NCI-H748 (cell line): ENCODE data around the gene RUFY1.
"Not testable (repeated sequence)": the region's sequence is repeated elsewhere in the genome, so short reads cannot be mapped to it uniquely, and the experiment has no call there.

Experiments
- DNase-seq: peaks from one replicate; lab custom pipeline; 2025; ENCODE audit not compliant: unreplicated experiment; lab: John Stamatoyannopoulos, UW

Gene RUFY1

GRCh38 chr5:179620293-179620692 lies 69.9 kb downstream of the RUFY1 start:
- no peak for DNase-seq

DNA sequence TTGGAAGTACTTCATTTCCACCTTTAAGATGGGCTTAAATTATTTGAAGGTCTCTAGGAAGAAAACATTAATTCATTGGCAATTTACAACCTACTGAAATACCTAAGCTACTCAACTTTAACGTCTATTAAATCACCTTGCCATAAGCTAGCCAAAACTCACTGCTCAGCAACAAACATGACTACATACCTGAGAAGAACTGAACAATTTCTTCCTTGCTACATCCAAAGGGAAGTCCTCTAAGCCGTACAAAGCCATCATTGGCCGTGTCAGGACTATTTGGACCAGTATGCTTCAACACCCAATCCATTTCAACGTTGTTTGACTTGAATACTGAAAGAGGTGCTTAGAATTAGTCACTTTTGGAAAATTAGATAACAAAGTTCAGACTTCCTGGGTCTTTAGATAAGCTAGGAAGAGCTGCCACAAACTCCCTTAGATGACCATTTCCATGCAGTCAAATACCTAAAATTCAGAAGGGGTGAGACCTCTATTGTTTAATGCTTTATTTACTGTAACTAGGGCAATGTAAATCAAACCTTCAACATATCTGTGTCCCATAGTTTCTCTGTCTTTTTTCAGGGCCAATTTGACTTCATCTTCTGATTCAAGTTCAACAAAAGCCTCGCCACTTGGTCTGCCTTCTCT lies 70.5 kb downstream of the RUFY1 start:
- DNase-seq = no peak

- peak; percentile 20 for DNase-seq
These were observed 71.3 kb downstream of the RUFY1 start for GRCh38 chr5:179621551-179622214.

DNA sequence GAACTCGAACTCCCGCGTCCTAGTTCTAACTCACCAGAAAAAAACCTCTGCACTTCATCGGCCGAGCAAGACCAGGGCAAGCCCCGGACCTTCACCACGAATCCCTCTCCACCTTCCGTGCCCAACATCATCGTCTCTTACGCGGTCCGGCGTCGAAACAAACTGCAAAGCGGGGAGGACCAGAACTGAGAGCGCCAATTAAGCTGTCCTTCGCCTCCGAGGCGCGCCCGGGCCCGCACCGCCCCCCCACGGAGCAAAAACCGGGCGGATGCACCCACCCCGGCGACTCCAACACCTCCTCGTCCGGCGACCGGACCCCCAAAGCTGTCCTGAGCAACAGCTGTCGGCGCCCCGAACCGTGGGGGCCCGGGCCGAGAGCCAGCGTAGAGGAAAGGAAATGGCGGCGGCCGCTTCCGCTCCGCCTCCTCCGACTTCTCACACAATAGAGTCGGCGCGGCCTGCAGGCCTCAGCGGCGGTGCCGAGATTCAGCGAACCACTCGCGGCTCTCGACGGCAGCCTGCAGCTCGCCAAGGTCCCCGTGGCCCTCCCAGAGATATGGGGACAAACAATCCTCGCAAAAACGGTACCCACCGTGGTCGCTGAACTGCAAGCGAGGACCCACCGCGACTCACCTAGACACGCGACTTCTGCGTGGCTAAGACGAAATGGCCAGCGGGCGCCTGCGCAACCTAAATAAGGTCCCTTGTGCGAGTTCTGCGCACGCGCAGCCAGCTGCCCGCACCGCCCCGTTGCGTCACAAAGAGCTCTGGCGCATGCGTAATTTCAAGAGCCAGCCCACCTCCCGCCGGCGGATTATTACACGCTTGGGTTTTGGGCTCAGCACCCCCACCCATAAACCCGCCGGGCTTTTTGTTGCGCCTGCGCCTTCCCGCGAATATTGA lies 72.9 kb downstream of the RUFY1 start, which contains the start of gene HNRNPH1:
HNRNPH1 (minus strand) TSS at position 669 of the 903 bp plus-strand sequence; CDS start at position 131, 538 bp downstream.
- DNase-seq = peak; percentile 99

- peak; percentile 60 for DNase-seq
These were observed 73.8 kb downstream of the RUFY1 start for GRCh38 chr5:179623906-179624741.

DNA sequence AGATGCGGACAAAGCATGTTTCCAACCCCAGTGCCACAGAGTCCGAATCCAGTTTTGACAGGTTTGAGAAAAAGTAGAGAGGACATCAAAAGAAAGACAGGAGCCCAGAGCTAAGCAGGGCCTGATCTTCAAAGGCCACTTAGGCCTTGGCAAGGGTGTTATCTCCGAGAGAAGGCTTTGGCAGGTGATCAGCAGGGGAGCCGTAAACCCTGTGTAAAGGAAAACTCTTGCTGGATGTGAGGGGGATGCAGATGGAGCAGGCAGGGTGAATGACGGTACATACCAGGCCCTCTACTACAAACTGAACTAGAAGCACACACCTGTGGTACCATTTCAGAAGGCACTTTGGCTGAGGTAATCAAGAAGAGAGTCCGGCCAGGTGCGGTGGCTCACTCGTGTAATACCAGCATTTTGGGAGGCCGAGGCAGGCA lies 74.5 kb downstream of the RUFY1 start:
- DNase-seq = peak; percentile 45

DNA sequence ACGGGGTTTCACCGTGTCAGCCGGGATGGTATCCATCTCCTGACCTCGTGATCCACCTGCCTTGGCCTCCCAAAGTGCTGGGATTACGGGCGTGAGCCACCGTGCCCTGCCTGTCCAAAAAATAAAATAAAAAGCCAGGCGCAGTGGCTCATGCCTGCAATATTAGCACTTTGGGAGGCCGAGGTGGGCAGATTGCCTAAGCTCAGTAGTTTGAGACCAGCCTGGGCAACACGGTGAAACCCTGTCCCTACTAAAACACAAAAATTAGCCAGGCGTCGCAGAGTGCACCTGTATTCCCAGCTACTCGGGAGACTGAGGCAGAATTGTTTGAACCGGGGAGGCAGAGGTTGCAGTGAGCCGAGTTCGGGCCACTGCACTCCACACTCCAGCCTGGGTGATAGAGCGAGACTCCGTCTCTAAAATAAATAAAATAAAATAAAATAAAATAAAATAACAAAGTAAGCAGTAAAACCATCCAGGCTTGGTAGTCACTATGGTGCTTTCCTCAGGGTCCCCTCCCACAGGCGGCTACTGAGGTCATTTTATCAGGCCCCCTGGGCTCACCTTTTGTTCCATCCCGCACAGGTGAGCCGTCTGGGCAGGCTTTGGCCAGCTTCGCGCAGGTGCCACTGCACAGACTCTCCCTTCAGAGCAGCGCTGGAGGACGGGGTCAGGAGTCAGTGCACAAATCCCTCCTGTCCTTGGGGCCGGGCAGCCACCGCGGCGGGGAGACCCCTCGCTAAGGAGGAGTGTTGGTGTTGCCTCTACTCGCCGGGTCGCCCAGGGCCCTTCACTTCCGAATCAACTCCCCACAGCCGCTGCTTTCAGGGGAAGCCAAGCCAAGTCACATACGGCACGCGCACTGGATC lies 83.4 kb downstream of the RUFY1 start:
- DNase-seq = not testable (repeated sequence)

- DNase-seq = not testable (repeated sequence)
These were observed 84.2 kb downstream of the RUFY1 start for GRCh38 chr5:179634370-179635172.

DNA sequence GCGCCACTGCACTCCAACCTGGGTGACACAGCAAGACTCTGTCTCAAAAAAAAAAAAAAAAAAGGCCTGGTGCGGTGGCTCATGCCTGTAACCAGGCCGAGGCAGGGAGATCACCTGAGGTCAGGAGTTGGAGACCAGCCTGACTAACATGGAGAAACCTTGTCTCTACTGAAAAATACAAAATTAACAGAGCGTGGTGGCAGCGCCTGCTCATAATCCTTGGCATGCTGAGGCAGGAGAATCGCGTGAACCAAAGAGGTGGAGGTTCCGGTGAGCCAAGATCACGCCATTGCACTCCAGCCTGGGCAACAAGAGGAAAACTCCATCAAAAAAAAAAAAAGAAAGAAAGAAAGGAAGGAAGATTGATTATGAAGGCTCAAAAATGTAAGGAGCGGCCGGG lies 88.9 kb downstream of the RUFY1 start:
- not testable (repeated sequence) for DNase-seq

- not testable (repeated sequence) for DNase-seq
These were observed 91.4 kb downstream of the RUFY1 start for GRCh38 chr5:179641745-179642144.

DNA sequence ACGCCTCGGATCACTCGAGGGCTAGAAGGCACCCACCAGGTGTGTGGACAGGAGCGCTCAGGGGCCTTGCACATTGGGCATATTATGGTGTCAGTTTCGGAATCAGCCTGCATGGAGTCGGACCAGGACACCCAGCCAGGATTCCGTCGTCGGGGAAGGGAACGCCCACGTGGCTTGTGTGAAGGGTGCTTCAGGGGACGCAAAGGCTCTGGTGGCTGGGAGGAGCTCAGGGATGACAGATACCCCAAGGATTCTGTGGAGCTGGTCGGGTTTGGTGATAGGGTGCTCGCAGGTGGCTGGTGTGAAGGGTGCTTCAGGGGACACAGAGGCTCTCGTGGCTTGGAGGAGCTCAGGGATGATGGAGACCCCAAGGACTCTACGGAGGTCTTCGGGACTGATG lies 92.3 kb downstream of the RUFY1 start:
- not testable (repeated sequence) for DNase-seq

- DNase-seq = not testable (repeated sequence)
These were observed 93.0 kb downstream of the RUFY1 start for GRCh38 chr5:179643141-179643920.

DNA sequence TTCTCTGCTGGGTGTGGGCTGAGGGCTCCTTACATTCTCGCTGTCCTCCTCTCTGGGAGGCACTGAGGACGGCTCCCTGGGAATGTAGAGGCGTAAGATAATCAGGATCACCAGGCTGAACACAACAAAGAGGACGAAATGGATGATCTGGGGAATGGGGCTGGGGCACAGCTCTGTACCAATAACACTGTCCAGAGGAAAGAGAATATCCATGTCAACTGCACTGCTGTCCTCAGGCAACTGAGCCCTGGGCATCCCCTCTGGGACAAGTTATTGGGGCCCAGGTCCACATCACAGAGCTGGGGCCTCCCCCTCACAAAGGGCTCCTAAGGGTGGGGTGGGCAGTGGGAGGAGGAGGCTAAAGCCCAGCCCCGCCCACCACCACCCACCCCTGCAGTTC lies 94.4 kb downstream of the RUFY1 start:
- not testable (repeated sequence) for DNase-seq

DNA sequence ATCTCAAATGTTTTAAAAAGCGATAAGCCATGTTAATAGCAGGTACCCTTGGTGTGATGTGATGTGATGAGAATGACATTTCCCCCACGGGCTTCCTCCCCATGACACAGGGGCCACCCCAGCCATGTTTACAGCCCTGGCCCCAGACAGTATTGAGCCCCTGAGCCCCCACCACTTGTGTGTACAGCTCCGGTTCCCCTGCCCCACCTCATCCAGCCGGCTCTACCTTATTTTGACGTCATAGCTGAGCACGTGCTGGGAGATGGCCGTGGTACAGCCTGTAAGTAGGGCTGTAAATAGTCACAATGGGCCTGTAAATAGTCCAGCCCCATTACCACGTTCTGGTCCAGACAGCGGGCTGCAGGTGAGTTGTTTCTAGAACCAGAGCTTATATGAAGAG lies 98.1 kb downstream of the RUFY1 start:
- DNase-seq = no peak

DNA sequence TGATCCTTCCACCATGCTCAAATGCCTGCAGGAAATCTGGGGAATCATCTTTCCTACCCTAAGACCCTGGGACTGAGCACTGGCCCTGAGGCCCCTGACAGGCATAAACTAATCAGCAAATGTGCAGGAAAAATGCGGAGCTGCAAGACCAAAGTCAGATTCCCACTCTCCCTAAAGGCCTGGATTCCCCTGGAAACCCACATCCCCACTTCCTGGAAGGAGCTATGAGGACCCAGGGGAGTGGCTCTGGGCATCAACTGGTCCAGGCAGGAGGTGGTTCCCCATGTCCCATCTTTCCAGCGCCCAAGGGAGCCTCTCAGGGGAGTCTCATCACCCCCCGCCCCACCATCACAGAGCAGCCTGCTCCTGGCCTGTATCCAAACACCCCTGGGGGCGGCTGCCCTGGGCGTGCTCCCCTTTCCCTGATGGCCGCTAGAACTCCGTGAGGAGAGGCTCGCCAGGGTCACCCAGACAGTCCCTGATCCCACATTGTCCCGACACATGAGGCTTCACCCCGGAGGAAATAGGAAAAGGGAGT lies 98.9 kb downstream of the RUFY1 start:
- DNase-seq = not testable (repeated sequence)

GRCh38 chr5:179650245-179650644 lies 99.9 kb downstream of the RUFY1 start:
- DNase-seq = not testable (repeated sequence)

DNA sequence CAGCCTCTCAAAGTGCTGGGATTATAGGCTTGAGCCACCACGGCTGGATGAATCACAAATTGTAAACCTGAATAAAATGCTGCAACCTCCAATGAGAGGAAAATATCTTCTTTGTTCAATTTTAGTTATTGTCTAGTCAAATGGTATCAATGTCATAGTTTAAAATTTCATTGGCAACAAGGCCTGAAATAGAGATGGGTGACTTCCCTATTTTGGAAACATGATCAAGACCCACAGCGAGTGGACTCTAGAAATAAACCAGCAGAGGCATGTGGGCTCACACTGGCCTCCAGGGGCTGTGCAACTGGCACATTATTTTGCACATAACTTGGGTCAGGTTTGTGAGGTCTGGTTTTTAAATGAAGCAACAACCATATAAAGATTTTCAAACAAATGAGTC lies 102.8 kb downstream of the RUFY1 start:
- not testable (repeated sequence) for DNase-seq
